Osteoblast (primary cell): Measurements from ENCODE around the gene TEX38. TPM values are rescaled to one million over a fixed set of nuclear protein-coding genes. Genes with fewer than 3 reads are reported as not detected.

ENCODE experiments used
- DNase-seq: peaks from one replicate; pipeline ENCODE4 v3.0.0; 2011; ENCODE audit warnings: low spot score, mixed read lengths; ENCODE audit not compliant: insufficient read length; ENCODE audit errors: missing footprints
- H2AFZ ChIP-seq: 2 replicates; pipeline ENCODE4 v1.6.0; 2011; ENCODE audit warnings: mild to moderate bottlenecking, low read length
- H3K27ac ChIP-seq: 2 replicates; pipeline ENCODE4 v1.5.1; 2011; ENCODE audit warnings: mild to moderate bottlenecking, low read depth, low read length, moderate library complexity
- H3K27me3 ChIP-seq: 2 replicates; pipeline ENCODE4 v1.6.0; 2012; ENCODE audit warnings: mild to moderate bottlenecking, control low read depth, inconsistent platforms, low read length, moderate library complexity; ENCODE audit not compliant: insufficient read depth
- H3K36me3 ChIP-seq: 2 replicates; pipeline ENCODE4 v1.5.1; 2011; ENCODE audit warnings: mild to moderate bottlenecking, low read length, control low read depth, moderate library complexity; ENCODE audit not compliant: insufficient read depth
- H3K4me1 ChIP-seq: 2 replicates; pipeline ENCODE4 v1.5.1; 2011; ENCODE audit warnings: mild to moderate bottlenecking, low read length, control low read depth, moderate library complexity; ENCODE audit not compliant: insufficient read depth
- H3K4me2 ChIP-seq: 2 replicates; pipeline ENCODE4 v1.6.0; 2011; ENCODE audit warnings: mild to moderate bottlenecking, low read length; ENCODE audit not compliant: insufficient read depth
- H3K4me3 ChIP-seq: fragments of 200-600 bp; sonication (generic); 3 replicates; pipeline ENCODE4 v1.5.1; 2012; ENCODE audit warnings: mild to moderate bottlenecking, low read length, inconsistent platforms; ENCODE audit not compliant: insufficient read depth
- H3K79me2 ChIP-seq: 2 replicates; pipeline ENCODE4 v1.6.0; 2012; ENCODE audit warnings: mild to moderate bottlenecking, low read length, control low read depth, inconsistent platforms; ENCODE audit not compliant: insufficient read depth
- H3K9me3 ChIP-seq: 2 replicates; pipeline ENCODE4 v1.5.1; 2011; ENCODE audit warnings: low read depth, low read length, control low read depth
- H4K20me1 ChIP-seq: 2 replicates; pipeline ENCODE4 v1.6.0; 2012; ENCODE audit warnings: mild to moderate bottlenecking, low read length, control low read depth; ENCODE audit not compliant: insufficient read depth
- CTCF ChIP-seq: IDR thresholded peaks from 2 replicates; pipeline ENCODE4 v1.5.1; 2011; ENCODE audit warnings: mild to moderate bottlenecking, low read depth, low read length, moderate library complexity; ENCODE audit errors: extremely low read depth
- total RNA-seq: library from RNA; depleted of rRNA; stranded (reverse); fragments of >200 nt; gene quantifications from 2 replicates; pipeline ENCODE4 v1.2.3, GENCODE V29; 2012

TEX38 gene
- total RNA-seq, 1 donor: not detected

GRCh38 chr1:46679789-46680573, 8.3 kb downstream of the TEX38 start:
- Histone ChIP-seq H3K79me2 (no peaks in the 10 kb centered on the region), H3K4me3 (no peak overlapping the region), H3K27me3 (no peaks in the 10 kb centered on the region), H3K27ac (no peak overlapping the region), H3K9me3 (no peaks in the 10 kb centered on the region), H3K36me3 (peaks cover 83% of the 10 kb centered on the region), H2AFZ (no peak overlapping the region), H3K4me1 (no peaks in the 10 kb centered on the region), H4K20me1 (no peaks in the 10 kb centered on the region), H3K4me2 (no peak overlapping the region)
- no peak for TF ChIP-seq CTCF
- no peak for DNase-seq

GRCh38 chr1:46681333-46682034, 9.8 kb downstream of the TEX38 start:
- H3K9me3 ChIP-seq: no peaks in the 10 kb centered on the region
- H3K36me3 ChIP-seq: peaks cover 86% of the 10 kb centered on the region
- no peak overlapping the region for H3K4me2 ChIP-seq
- H3K27me3 ChIP-seq: no peaks in the 10 kb centered on the region
- DNase-seq: no peak
- H3K27ac ChIP-seq: no peak overlapping the region
- H4K20me1 ChIP-seq: no peaks in the 10 kb centered on the region
- no peaks in the 10 kb centered on the region for H3K79me2 ChIP-seq
- TF ChIP-seq CTCF: no peak
- H2AFZ ChIP-seq: no peak overlapping the region
- H3K4me1 ChIP-seq: no peaks in the 10 kb centered on the region
- no peak overlapping the region for H3K4me3 ChIP-seq

DNA sequence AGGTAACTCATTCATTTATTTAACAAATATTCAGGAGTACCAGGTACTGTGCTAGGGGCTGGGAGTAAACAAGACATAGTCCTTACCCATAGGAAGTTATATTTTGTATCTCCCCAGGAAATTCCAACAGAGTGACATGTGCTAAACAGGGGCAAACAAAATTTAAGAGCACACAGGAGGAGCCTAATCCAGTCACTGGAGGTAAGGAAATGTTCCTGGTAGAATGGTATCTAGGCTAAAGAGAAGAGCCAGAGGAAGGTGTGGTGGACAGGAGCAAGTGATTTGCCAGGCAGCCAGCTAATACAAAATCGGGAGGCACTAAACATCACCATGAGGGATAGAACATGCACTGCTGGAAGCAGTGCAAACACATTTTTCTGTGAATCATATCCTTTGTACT, 10.4 kb downstream of the TEX38 start:
- H3K9me3 ChIP-seq: no peaks in the 10 kb centered on the region
- no peak overlapping the region for H3K4me3 ChIP-seq
- H3K4me2 ChIP-seq: no peak overlapping the region
- no peaks in the 10 kb centered on the region for H4K20me1 ChIP-seq
- no peak overlapping the region for H2AFZ ChIP-seq
- no peaks in the 10 kb centered on the region for H3K79me2 ChIP-seq
- H3K27me3 ChIP-seq: no peaks in the 10 kb centered on the region
- peaks cover 3% of the 10 kb centered on the region for H3K4me1 ChIP-seq
- no peak overlapping the region for H3K27ac ChIP-seq
- H3K36me3 ChIP-seq: peaks cover 90% of the 10 kb centered on the region
- DNase-seq: no peak
- TF ChIP-seq CTCF: no peak

DNA sequence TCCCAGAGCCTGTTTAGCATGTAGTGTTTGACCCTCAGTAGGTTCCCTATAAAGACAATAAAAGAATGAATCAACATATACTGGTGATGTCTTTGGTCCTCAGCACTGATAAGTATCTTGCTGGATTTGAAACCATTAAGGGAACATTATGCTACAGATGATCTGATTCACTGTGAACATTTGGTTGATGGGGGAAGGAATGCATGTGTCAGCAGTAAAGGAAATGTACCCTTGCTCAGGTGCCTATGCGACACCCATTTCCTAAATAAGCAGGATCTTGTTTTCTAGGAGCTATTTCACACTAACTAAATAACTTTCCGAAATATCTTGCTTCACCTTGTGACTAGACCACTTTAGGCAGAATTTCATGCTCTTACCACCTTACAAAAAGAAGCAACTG, 13.0 kb downstream of the TEX38 start:
- no peaks in the 10 kb centered on the region for H3K9me3 ChIP-seq
- no peak overlapping the region for H2AFZ ChIP-seq
- no peaks in the 10 kb centered on the region for H4K20me1 ChIP-seq
- no peak for DNase-seq
- H3K36me3 ChIP-seq: peaks cover 92% of the 10 kb centered on the region
- H3K27me3 ChIP-seq: no peaks in the 10 kb centered on the region
- no peak overlapping the region for H3K27ac ChIP-seq
- TF ChIP-seq CTCF: no peak
- H3K79me2 ChIP-seq: no peaks in the 10 kb centered on the region
- H3K4me2 ChIP-seq: no peak overlapping the region
- H3K4me3 ChIP-seq: no peak overlapping the region
- H3K4me1 ChIP-seq: peaks cover 10% of the 10 kb centered on the region
